ENCODE data around the gene BMPR1A.
A peak's percentile ranks its signal among the peaks of the same experiment; 100 is the strongest.

The BMPR1A gene

DNA sequence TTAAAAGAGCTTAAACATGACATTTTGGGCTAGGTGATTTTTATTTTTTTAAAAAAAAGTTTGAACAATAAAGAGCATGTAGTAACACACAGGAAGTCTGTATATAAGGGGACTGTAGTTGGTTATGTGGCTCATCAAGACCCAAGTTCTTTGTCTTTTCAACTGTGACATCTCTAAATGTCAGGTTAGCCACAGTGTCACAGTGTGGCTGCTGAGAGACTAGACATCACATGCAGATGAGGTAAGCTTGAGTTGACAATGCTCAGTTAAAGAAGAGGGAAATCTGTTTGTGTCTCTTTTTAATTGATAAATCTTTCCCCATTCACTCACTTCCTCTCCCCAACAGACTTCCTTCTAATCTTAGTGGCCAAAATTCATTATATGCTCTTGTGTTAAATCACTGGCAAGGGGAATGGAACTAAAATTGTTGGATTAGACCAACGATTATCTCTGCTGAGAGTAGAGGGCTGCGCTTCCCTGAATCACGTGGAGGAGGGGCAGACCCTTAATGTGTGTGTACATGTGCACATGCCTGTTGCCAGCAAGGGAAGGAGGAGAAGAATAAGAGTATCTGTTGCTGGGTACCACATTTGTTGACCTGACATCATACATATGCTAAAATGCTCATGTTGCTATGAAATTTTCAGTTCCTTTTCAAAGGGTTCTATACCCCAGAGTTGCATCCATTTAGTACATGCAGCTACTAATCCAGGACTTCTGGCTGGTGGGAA lies 122.7 kb downstream of the BMPR1A start:
- Histone ChIP-seq H3K79me2 (ENCODE audit: control insufficient read depth, low read length) (no peaks in the 10 kb centered on the region), H3K36me3 (ENCODE audit: control insufficient read depth, low read length) (no peaks in the 10 kb centered on the region), H3K9me3 (ENCODE audit: control insufficient read depth, insufficient read depth, low read length) (no peaks in the 10 kb centered on the region), H3K27ac (ENCODE audit: low read depth, low read length) (no peak overlapping the region), H3K9me2 (replicated peaks; ENCODE audit: control insufficient read depth, low read length) (no peaks in the 10 kb centered on the region), H3F3A (ENCODE audit: control insufficient read depth, insufficient read depth) (no peaks in the 10 kb centered on the region), H3K4me3 (ENCODE audit: low read length) (no peak overlapping the region), H4K20me1 (ENCODE audit: control insufficient read depth, insufficient read depth, low read depth, low read length) (no peaks in the 10 kb centered on the region), H3K27me3 (ENCODE audit: control insufficient read depth, low read length) (peaks cover 7% of the 10 kb centered on the region; the same call in 1 of the 2 replicates), H3K4me2 (ENCODE audit: low read length) (no peak overlapping the region), H3K4me1 (ENCODE audit: control insufficient read depth, low read length) (no peaks in the 10 kb centered on the region)
- no peak for TF ChIP-seq EZH2phosphoT487 (IDR thresholded peaks at IDR 0.05; ENCODE audit: borderline replicate concordance, low read length)
- TF ChIP-seq, protein P1, sequence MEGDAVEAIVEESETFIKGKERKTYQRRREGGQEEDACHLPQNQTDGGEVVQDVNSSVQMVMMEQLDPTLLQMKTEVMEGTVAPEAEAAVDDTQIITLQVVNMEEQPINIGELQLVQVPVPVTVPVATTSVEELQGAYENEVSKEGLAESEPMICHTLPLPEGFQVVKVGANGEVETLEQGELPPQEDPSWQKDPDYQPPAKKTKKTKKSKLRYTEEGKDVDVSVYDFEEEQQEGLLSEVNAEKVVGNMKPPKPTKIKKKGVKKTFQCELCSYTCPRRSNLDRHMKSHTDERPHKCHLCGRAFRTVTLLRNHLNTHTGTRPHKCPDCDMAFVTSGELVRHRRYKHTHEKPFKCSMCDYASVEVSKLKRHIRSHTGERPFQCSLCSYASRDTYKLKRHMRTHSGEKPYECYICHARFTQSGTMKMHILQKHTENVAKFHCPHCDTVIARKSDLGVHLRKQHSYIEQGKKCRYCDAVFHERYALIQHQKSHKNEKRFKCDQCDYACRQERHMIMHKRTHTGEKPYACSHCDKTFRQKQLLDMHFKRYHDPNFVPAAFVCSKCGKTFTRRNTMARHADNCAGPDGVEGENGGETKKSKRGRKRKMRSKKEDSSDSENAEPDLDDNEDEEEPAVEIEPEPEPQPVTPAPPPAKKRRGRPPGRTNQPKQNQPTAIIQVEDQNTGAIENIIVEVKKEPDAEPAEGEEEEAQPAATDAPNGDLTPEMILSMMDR (IDR thresholded peaks at IDR 0.05; ENCODE audit: low read depth, low read length, poor library complexity, severe bottlenecking), result no peak

GRCh38 chr10:86880971-86881370 lies 124.6 kb downstream of the BMPR1A start:
- Histone ChIP-seq H3K27me3 (ENCODE audit: control insufficient read depth, low read length) (peaks cover 7% of the 10 kb centered on the region; the same call in 1 of the 2 replicates), H3K4me1 (ENCODE audit: control insufficient read depth, low read length) (no peaks in the 10 kb centered on the region), H3K9me3 (ENCODE audit: control insufficient read depth, insufficient read depth, low read length) (no peaks in the 10 kb centered on the region), H3K9me2 (replicated peaks; ENCODE audit: control insufficient read depth, low read length) (no peaks in the 10 kb centered on the region), H4K20me1 (ENCODE audit: control insufficient read depth, insufficient read depth, low read depth, low read length) (no peaks in the 10 kb centered on the region), H3K79me2 (ENCODE audit: control insufficient read depth, low read length) (no peaks in the 10 kb centered on the region), H3K36me3 (ENCODE audit: control insufficient read depth, low read length) (no peaks in the 10 kb centered on the region), H3F3A (ENCODE audit: control insufficient read depth, insufficient read depth) (no peaks in the 10 kb centered on the region), H3K4me3 (ENCODE audit: low read length) (no peak overlapping the region), H3K27ac (ENCODE audit: low read depth, low read length) (no peak overlapping the region), H3K4me2 (ENCODE audit: low read length) (no peak overlapping the region)
- TF ChIP-seq, protein P1 (IDR thresholded peaks at IDR 0.05; ENCODE audit: low read depth, low read length, poor library complexity, severe bottlenecking), result no peak
- no peak for TF ChIP-seq EZH2phosphoT487 (IDR thresholded peaks at IDR 0.05; ENCODE audit: borderline replicate concordance, low read length)

DNA sequence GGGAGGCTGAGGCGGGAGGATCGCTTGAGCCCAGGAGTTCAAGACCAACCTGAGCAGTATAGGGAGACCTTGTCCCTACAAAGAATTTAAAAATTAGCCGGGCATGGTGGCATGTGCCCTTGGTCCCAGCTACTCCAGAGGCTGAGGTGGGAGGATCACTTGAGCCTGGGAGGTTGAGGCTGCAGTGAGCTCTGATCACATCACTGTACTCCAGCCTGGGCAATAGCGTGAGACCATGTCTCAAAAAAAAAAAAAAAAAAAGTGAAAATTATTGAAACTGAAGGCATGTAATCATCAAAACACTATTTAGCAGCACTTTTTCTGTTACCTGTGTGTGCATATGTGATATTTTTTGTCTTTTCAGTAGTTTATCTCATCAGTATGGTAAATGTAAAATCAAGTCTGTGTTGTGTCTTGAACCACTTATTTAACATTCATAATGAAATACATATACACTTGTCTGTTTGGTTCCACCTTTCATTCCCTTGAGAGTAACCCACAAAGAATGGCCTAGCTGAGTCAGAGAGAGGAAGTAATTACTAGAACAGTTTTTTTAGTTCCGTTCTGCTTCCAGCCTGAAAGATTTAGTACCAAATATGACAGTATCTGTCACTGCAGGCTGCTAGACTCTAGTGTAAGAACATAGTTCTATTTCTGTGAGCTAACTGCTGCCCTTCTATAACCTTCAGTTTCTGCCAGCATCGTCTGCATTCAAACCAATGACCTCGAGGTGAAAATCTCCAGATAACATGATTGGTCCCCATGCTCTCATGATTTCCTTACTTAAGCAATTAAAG lies 132.4 kb downstream of the BMPR1A start:
- Histone ChIP-seq H3K27me3 (ENCODE audit: control insufficient read depth, low read length) (peaks cover 12% of the 10 kb centered on the region; the same call in 1 of the 2 replicates), H3K79me2 (ENCODE audit: control insufficient read depth, low read length) (no peaks in the 10 kb centered on the region), H3F3A (ENCODE audit: control insufficient read depth, insufficient read depth) (0 out of 2 replicates have a peak, but pooled peaks cover 2% of the 10 kb centered on the region), H3K4me2 (ENCODE audit: low read length) (peak overlapping the region; percentile 19; the same call in 1 of the 2 replicates), H3K9me2 (replicated peaks; ENCODE audit: control insufficient read depth, low read length) (no peaks in the 10 kb centered on the region), H3K4me3 (ENCODE audit: low read length) (no peak overlapping the region), H3K36me3 (ENCODE audit: control insufficient read depth, low read length) (no peaks in the 10 kb centered on the region), H3K9me3 (ENCODE audit: control insufficient read depth, insufficient read depth, low read length) (no peaks in the 10 kb centered on the region), H3K27ac (ENCODE audit: low read depth, low read length) (no peak overlapping the region), H3K4me1 (ENCODE audit: control insufficient read depth, low read length) (peaks cover 10% of the 10 kb centered on the region), H4K20me1 (ENCODE audit: control insufficient read depth, insufficient read depth, low read depth, low read length) (no peaks in the 10 kb centered on the region)
- TF ChIP-seq, protein P1 (IDR thresholded peaks at IDR 0.05; ENCODE audit: low read depth, low read length, poor library complexity, severe bottlenecking), result no peak
- no peak for TF ChIP-seq EZH2phosphoT487 (IDR thresholded peaks at IDR 0.05; ENCODE audit: borderline replicate concordance, low read length)

All from DOHH2 (cell line).